Measurements from ENCODE around the gene PIGO.

Gene PIGO

GRCh38 chr9:35074141-35074540, 22.2 kb downstream of the PIGO start:
- no peak for DNase-seq (ENCODE audit: low read depth in 2 of 2)
- no peak overlapping the region for H3K4me3 ChIP-seq (replicated peaks in 1 of 2; ENCODE audit: low read depth in 2 of 2, low read length in 2 of 2)
- TF ChIP-seq, protein P1, sequence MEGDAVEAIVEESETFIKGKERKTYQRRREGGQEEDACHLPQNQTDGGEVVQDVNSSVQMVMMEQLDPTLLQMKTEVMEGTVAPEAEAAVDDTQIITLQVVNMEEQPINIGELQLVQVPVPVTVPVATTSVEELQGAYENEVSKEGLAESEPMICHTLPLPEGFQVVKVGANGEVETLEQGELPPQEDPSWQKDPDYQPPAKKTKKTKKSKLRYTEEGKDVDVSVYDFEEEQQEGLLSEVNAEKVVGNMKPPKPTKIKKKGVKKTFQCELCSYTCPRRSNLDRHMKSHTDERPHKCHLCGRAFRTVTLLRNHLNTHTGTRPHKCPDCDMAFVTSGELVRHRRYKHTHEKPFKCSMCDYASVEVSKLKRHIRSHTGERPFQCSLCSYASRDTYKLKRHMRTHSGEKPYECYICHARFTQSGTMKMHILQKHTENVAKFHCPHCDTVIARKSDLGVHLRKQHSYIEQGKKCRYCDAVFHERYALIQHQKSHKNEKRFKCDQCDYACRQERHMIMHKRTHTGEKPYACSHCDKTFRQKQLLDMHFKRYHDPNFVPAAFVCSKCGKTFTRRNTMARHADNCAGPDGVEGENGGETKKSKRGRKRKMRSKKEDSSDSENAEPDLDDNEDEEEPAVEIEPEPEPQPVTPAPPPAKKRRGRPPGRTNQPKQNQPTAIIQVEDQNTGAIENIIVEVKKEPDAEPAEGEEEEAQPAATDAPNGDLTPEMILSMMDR (IDR thresholded peaks at IDR 0.05; ENCODE audit: low read depth, low read length) = no peak

- DNase-seq (ENCODE audit: low read depth in 2 of 2) = no peak
- no peak overlapping the region for H3K4me3 ChIP-seq (replicated peaks in 1 of 2; ENCODE audit: low read depth in 2 of 2, low read length in 2 of 2)
- TF ChIP-seq, protein P1 (IDR thresholded peaks at IDR 0.05; ENCODE audit: low read depth, low read length) = no peak
Measured at GRCh38 chr9:35073279-35073612, 23.1 kb downstream of the PIGO start.

DNA sequence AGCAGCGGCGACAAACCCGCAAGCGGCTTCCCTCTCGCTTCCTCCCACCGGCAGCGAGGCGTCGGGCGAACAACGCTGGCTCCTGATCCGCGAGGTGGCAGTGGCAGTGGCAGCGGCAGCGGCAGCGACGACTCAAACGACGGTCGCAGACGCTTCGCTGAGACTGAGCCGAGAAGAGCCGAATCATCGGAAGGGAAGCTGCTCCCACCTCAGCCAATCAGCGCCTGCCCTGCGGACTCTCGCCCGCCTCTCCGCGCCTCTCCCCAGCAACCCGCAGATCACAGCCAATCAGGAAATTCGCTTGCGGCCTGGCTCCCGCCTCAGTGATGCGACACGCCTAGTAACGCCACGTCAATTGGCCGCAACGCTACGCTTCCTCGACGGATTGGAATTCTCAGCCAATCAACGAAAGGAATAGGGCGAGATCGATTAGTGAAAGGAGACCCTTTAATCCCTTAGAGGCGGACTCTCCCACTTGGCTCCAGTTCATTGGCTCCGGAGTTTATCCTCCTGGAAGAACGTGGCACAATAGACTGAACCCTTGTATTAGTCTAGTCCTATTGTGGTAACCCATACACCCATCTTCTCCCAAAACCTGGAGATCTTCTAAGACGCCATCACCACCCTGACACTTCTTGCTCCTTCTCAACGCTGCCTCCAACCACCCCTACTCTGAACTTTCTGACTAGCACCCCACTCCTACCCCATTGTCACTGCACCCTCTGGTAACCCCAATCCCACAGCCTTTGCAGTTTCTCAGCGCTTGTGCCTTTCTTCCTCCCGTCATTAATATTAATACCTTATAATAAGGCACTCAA, 23.7 kb downstream of the PIGO start, which contains the start of gene VCP:
Gene VCP (minus strand): TSS at position 165 of the 818 bp plus-strand sequence. CDS start 272 bp downstream, outside the sequence.
- TF ChIP-seq, protein P1 (IDR thresholded peaks at IDR 0.05; ENCODE audit: low read depth, low read length) = no peak
- peak within 1 kb of the TSS; percentile 77 to 94 for H3K4me3 ChIP-seq (replicated peaks in 1 of 2; ENCODE audit: low read depth in 2 of 2, low read length in 2 of 2)
- DNase-seq (ENCODE audit: low read depth in 2 of 2) = peak; percentile 99

GRCh38 chr9:35071814-35072460, 24.5 kb downstream of the PIGO start:
- TF ChIP-seq, protein P1 (IDR thresholded peaks at IDR 0.05; ENCODE audit: low read depth, low read length) = no peak
- H3K4me3 ChIP-seq (replicated peaks in 1 of 2; ENCODE audit: low read depth in 2 of 2, low read length in 2 of 2) = peak overlapping the region; percentile 77 to 94
- peak; percentile 86 to 91 for DNase-seq (ENCODE audit: low read depth in 2 of 2)

GRCh38 chr9:35070823-35071813, 25.3 kb downstream of the PIGO start:
- TF ChIP-seq, protein P1 (IDR thresholded peaks at IDR 0.05; ENCODE audit: low read depth, low read length) = no peak
- H3K4me3 ChIP-seq (replicated peaks in 1 of 2; ENCODE audit: low read depth in 2 of 2, low read length in 2 of 2) = peak overlapping the region; percentile 77 to 94
- peak; percentile 29 to 62 for DNase-seq (ENCODE audit: low read depth in 2 of 2)

DNA sequence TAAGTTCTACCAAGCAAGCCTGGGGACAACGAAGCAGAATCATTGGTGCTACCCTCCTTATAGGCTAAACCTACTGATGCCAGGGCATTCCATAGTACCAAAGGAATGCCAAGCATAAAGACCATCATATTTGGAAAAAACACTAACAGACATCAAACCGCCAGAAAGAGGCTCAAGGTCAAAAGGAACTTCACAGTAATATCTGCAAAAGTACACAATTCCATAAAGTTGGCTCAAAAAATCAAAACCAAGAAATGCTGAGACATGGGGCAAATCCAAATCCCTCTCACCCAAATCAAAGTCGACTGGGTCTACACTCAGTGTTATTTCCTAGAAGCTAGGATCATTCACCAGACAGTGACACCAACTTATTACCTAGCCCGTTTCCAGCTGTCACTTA, 27.4 kb downstream of the PIGO start:
- DNase-seq (ENCODE audit: low read depth in 2 of 2) = no peak
- TF ChIP-seq, protein P1 (IDR thresholded peaks at IDR 0.05; ENCODE audit: low read depth, low read length) = no peak
- H3K4me3 ChIP-seq (replicated peaks in 1 of 2; ENCODE audit: low read depth in 2 of 2, low read length in 2 of 2) = no peak overlapping the region

All from cardiac fibroblast (primary cell).